Thyroid gland (tissue), 4 donors: ENCODE measurements around the gene SPATA31D3. TPM values are rescaled to one million over a fixed set of nuclear protein-coding genes. Genes with fewer than 3 reads are reported as not detected.
"Not testable (repeated sequence)": the region's sequence is repeated elsewhere in the genome, so short reads cannot be mapped to it uniquely, and the experiment has no call there.

ENCODE experiments used
- DNase-seq, 2 donors: peaks; one replicate each; pipeline ENCODE4 v3.0.0-alpha.2; 2019
- H3K27ac ChIP-seq, 3 donors: fragments of 200-600 bp; sonication (generic); 1 replicate in 2 of 3; 2 replicates in 1 of 3; pipeline ENCODE4 v1.5.1; 2016 to 2019; ENCODE audit warnings: mild to moderate bottlenecking in 1 of 3, moderate library complexity in 1 of 3
- H3K27me3 ChIP-seq: fragments of 200-600 bp; sonication (generic); one replicate; pipeline ENCODE4 v1.5.1; 2019
- H3K36me3 ChIP-seq, 2 donors: fragments of 200-600 bp; sonication (generic); one replicate each; pipeline ENCODE4 v1.5.1; 2016 to 2019
- H3K4me1 ChIP-seq, 2 donors: fragments of 200-600 bp; sonication (generic); one replicate each; pipeline ENCODE4 v1.5.1; 2017 to 2019
- H3K4me3 ChIP-seq, 3 donors: fragments of 200-600 bp; sonication (generic); replicated peaks in 1 of 3; 1 replicate in 2 of 3; 2 replicates in 1 of 3; pipeline ENCODE4 v1.5.1; 2016; ENCODE audit warnings: mild to moderate bottlenecking in 1 of 3
- H3K9me3 ChIP-seq: fragments of 200-600 bp; sonication (generic); one replicate; pipeline ENCODE4 v1.5.1; 2017
- CTCF ChIP-seq, 6 experiments: fragments of 200-600 bp in 3 of 6; fragments of 450-650 bp in 3 of 6; sonication (generic) in 3 of 6; IDR thresholded peaks; one replicate each; pipeline ENCODE4 v1.5.1; 2016 to 2019; ENCODE audit warnings: antibody characterized with exemption in 6 of 6, mild to moderate bottlenecking in 2 of 6, inconsistent platforms in 1 of 6, moderate library complexity in 1 of 6
- POLR2A ChIP-seq, 2 donors: fragments of 450-650 bp; IDR thresholded peaks; one replicate each; pipeline ENCODE4 v1.6.1; 2017; ENCODE audit warnings: antibody characterized with exemption in 2 of 2, mild to moderate bottlenecking in 2 of 2, moderate library complexity in 1 of 2
- WGBS, 2 donors: methylation state at CpG; one replicate each; pipeline ENCODE4 v1.1.5; 2017; 5-methylcytosine and 5-hydroxymethylcytosine counted together
- intact Hi-C: fragments of 100-400 bp; cut with DNase I; formaldehyde crosslinking; loops from one replicate; pipeline ENCODE4 v1.15.1; 2023
- total RNA-seq, 4 donors: library from RNA; depleted of rRNA; stranded (reverse); fragments of >200 nt; gene quantifications; one replicate each; pipeline ENCODE4 v1.2.3, GENCODE V29; 2016

Gene SPATA31D3
- total RNA-seq, 4 donors from 2014 or later: not detected

DNA sequence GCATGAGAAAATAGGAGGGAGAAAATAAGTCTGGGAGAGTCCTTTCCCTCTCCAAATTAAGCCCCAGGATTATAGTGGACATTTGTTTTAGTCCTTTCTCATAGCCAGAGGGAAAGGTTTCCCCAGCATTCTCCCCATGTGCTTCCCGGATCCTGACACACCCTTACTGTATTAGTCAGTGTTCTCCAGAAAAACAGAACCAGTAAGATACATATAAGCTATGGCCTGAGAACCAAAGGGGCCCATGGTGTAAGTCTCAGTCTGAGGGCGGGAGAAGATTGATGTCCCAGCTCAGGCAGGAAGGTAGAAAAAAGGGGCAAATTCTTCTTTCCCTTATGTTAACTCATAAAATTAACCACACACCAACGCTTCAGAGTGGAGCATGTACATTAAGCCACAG is 40.7 kb upstream of the SPATA31D3 start:
- H3K9me3 ChIP-seq: no peaks in the 10 kb centered on the region
- intact Hi-C loops: no loop called here
- DNase-seq: no peak
- WGBS, 2 donors: 82 to 97% methylated on average over 3 of the region's 3 CpGs
- H3K27me3 ChIP-seq: no peaks in the 10 kb centered on the region
- H3K4me3 ChIP-seq: no peak overlapping the region
- TF ChIP-seq POLR2A (IDR thresholded peaks at IDR 0.05) (no peak), CTCF (IDR thresholded peaks at IDR 0.05) (no peak)
- no peaks in the 10 kb centered on the region for H3K36me3 ChIP-seq
- H3K27ac ChIP-seq: no peak overlapping the region
- no peaks in the 10 kb centered on the region for H3K4me1 ChIP-seq

GRCh38 chr9:81906671-81907070 is 36.6 kb upstream of the SPATA31D3 start:
- Histone ChIP-seq H3K9me3 (no peaks in the 10 kb centered on the region), H3K27me3 (no peaks in the 10 kb centered on the region), H3K4me3 (no peak overlapping the region), H3K27ac (no peak overlapping the region), H3K4me1 (no peaks in the 10 kb centered on the region), H3K36me3 (no peaks in the 10 kb centered on the region)
- TF ChIP-seq CTCF (IDR thresholded peaks at IDR 0.05) (no peak), POLR2A (IDR thresholded peaks at IDR 0.05) (no peak)
- WGBS, 2 donors: 80 to 87% methylated on average over 3 of the region's 3 CpGs
- intact Hi-C loops: no loop called here
- no peak for DNase-seq

DNA sequence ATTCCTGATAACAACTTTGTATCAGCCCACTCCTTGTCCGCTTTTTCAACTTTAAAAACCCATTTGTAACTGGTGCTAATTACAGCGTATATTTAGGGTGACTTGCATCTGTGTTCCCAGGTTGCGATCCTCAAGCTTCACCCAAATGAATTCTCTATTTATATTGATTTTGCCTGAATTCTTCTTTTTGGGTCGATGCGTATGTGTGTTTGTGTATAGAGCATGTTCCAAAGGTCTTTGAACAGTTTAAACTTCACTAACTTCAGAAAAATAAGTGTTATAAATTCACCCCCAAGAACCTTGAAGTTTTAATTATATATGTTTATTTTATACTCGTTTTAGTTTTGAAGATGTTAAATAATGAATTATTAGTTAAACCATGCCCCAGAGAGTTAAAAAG is 31.2 kb upstream of the SPATA31D3 start:
- H3K36me3 ChIP-seq: no peaks in the 10 kb centered on the region
- H3K27me3 ChIP-seq: no peaks in the 10 kb centered on the region
- no peaks in the 10 kb centered on the region for H3K4me1 ChIP-seq
- no peaks in the 10 kb centered on the region for H3K9me3 ChIP-seq
- TF ChIP-seq CTCF (IDR thresholded peaks at IDR 0.05) (no peak), POLR2A (IDR thresholded peaks at IDR 0.05) (no peak)
- no peak overlapping the region for H3K4me3 ChIP-seq
- no peak for DNase-seq
- intact Hi-C loops: no loop called here
- WGBS, 2 donors: 92 to 93% methylated on average over 6 of the region's 6 CpGs
- H3K27ac ChIP-seq: no peak overlapping the region

GRCh38 chr9:81915801-81916505 is 27.3 kb upstream of the SPATA31D3 start:
- Histone ChIP-seq H3K4me3 (no peak overlapping the region), H3K27ac (no peak overlapping the region), H3K27me3 (no peaks in the 10 kb centered on the region), H3K9me3 (no peaks in the 10 kb centered on the region), H3K4me1 (no peaks in the 10 kb centered on the region), H3K36me3 (no peaks in the 10 kb centered on the region)
- intact Hi-C loops: no loop called here
- whole genome bisulfite sequencing, 2 donors: 93% methylated on average over 5 of the region's 5 CpGs
- DNase-seq: no peak
- no peak for TF ChIP-seq CTCF (IDR thresholded peaks at IDR 0.05)
- TF ChIP-seq POLR2A (IDR thresholded peaks at IDR 0.05): no peak

- H3K36me3 ChIP-seq, H3K4me3 ChIP-seq, H3K9me3 ChIP-seq, H3K4me1 ChIP-seq, H3K27me3 ChIP-seq, DNase-seq, H3K27ac ChIP-seq, intact Hi-C loops: not testable (repeated sequence)
- WGBS, 2 donors: 66 to 75% methylated on average over 1 to 2 of the region's 3 CpGs
These were observed 24.8 kb upstream of the SPATA31D3 start for GRCh38 chr9:81918507-81918906.

DNA sequence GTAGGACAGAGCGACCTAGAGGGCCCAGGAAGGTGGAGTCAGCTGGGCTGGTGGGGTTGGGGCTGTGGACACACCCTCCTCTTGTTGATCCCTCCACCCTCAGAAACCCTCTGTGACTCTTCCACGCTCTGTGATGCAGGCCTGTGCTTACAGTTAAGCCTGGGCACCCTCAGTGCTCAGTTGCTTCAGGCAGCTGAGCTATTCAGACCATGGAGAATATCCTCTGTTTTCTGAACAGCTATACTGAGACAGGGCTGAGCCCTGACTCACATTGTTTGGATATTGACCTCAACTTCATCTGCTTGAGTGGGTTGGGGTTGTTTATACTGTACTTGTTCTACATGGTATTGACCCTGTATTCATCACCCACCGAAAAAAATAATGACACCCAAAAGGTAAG is 15.0 kb upstream of the SPATA31D3 start, which contains the start of gene SPATA31D4:
TSS of gene SPATA31D4 (plus strand) at position 124 of the 400 bp plus-strand sequence. CDS start at position 210, 86 bp downstream.
- DNase-seq, H3K4me3 ChIP-seq, H3K36me3 ChIP-seq, H3K9me3 ChIP-seq, H3K27ac ChIP-seq, H3K27me3 ChIP-seq, H3K4me1 ChIP-seq, intact Hi-C loops: not testable (repeated sequence)
- no CpG with 5 or more reads among the region's 3 CpGs for WGBS, 2 donors

DNA sequence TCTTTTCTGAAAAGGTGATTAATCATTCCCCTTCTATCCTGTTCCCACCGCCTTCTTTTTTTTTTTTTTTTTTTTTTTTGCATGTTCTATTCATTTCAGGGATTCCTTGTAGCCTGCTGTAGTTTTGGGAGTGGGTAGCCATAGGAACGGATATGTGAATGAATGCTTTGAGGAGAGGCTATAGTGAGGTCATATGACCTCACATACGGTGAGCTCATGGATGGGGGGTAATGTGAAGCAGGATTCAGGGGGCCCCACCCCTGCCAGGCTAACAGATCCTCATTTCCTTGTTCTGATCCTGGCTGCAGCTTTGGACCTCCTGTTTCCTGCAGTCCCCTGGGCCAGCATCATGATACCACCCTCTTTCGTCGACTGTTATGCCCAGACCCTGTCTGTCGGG is 13.2 kb upstream of the SPATA31D3 start:
- DNase-seq, H3K4me1 ChIP-seq, H3K9me3 ChIP-seq, H3K4me3 ChIP-seq, intact Hi-C loops, H3K36me3 ChIP-seq, H3K27me3 ChIP-seq, H3K27ac ChIP-seq: not testable (repeated sequence)
- WGBS, 2 donors: no CpG with 5 or more reads among the region's 6 CpGs

GRCh38 chr9:81933547-81933946 is 9.8 kb upstream of the SPATA31D3 start:
- WGBS, 2 donors: no CpG with 5 or more reads among the region's 3 CpGs
- H3K27ac ChIP-seq, intact Hi-C loops, H3K4me3 ChIP-seq, H3K27me3 ChIP-seq, H3K36me3 ChIP-seq, H3K9me3 ChIP-seq, DNase-seq, H3K4me1 ChIP-seq: not testable (repeated sequence)

DNA sequence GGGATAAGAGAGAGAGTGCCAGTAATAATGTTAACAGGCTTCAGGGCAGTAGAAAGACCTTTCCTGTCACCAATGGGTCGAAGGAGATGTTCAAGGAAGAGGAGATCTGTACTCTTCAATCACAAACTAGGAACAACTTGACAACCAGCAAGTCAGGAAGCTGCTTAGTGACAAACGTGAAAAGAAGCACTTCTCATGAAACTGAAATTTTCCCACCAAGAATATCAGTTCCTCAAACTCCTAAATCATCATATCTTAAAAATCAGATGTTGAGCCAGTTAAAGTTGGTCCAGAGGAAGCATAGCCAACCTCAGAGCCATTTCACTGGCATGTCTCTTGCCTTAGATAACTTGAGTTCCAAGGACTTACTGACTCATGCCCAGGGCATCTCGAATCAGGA is 5.3 kb downstream of the SPATA31D3 start:
- intact Hi-C loops, H3K4me1 ChIP-seq, H3K36me3 ChIP-seq, H3K4me3 ChIP-seq, H3K9me3 ChIP-seq, H3K27me3 ChIP-seq, H3K27ac ChIP-seq, DNase-seq: not testable (repeated sequence)
- 80% methylated on average over 1 of the region's 3 CpGs; no CpG with 5 or more reads in 1 of the 2 donors for WGBS, 2 donors
